Erythroblast (primary cell): Measurements from ENCODE around the gene RAB34.
A peak's percentile ranks its signal among the peaks of the same experiment; 100 is the strongest.

Source experiments
- DNase-seq, 2 experiments: peaks; one replicate each; lab custom pipeline; 2025; lab: John Stamatoyannopoulos, UW
- GATA1 ChIP-seq: IDR thresholded peaks from 2 replicates; pipeline ENCODE4 v1.6.1; 2011; ENCODE audit warnings: low read depth, mild to moderate bottlenecking, control low read depth, low read length, moderate library complexity
- POLR2A ChIP-seq: IDR thresholded peaks from 2 replicates; pipeline ENCODE4 v1.6.1; 2011; ENCODE audit warnings: mild to moderate bottlenecking, low read length

RAB34 gene

DNA sequence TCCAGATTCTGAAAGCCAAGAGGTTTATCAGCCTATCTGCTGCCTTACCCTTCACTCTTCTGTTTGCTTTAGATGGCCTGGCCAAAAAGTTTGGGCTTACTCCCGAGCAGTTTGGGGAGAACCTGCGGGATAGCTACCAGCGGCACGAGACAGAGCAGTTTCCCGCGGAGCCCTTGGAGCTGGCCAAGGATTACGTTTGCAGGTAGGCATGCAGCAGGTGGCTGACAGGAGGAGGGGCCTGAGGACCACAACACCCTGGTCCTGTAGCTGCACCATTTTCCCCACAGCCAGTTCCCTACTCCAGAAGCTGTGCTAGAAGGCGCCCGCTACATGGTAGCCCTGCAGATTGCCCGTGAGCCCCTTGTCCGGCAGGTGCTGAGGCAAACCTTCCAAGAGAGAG is 35.0 kb downstream of the RAB34 start:
- TF ChIP-seq POLR2A (no peak), GATA1 (no peak)
- no peak for DNase-seq

DNA sequence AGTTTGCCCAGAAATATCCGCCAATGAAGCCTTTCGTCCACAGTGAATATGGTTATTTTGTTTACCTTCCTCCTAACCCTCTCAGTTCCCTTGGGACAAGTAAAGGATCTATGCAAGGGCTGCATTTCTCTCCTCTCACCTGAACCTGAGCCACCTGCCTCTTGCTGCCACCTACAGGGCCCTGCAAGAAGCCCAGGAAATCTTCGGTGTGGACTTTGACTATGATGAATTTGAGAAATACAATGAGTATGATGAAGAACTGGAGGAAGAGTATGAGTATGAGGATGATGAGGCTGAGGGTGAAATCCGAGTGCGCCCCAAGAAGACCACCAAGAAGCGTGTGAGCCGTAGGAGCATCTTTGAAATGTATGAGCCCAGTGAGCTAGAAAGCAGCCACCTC is 41.7 kb downstream of the RAB34 start:
- peak in 1 of 2 experiments; percentile 34 for DNase-seq
- TF ChIP-seq GATA1: no peak
- TF ChIP-seq POLR2A: no peak

DNA sequence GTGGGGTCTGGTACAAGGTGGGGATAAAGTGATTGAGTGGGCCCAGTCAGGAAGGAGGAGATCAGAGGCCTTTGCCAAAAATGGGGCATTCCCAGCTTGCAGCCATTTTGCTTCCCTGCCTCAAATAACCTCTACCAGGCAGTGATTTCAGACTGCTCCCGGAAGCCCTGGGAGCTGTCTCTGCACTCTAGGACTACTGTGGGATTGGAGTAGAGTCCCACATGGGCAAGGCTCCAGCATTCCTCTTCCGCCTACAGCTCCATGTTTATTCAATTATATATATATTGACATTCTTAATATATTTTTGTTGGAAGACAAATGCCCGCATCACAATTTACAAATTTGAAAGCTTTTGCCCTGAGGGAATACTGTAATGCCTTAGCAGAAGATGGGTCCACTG is 42.2 kb downstream of the RAB34 start:
- TF ChIP-seq POLR2A (no peak), GATA1 (no peak)
- no peak for DNase-seq

DNA sequence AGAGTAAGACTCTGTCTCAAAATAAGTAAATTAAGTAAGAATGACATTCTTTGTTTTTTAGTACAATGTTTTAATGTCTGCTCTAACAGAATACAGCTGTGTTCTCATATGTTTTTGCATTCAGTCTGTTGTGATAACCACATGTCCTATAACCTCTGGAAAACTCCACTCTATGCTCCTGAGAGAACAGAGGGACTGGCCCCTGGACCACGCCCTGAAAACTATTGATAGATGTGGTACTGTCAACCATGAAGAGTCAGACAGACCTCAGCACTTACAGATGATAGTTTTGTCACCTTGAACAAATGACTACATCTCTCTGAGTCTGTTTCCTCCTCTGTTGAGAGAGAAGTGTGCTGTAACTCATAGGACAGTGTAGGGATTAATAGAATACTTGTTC is 47.8 kb downstream of the RAB34 start:
- no peak for TF ChIP-seq GATA1
- TF ChIP-seq POLR2A: no peak
- no peak for DNase-seq

DNA sequence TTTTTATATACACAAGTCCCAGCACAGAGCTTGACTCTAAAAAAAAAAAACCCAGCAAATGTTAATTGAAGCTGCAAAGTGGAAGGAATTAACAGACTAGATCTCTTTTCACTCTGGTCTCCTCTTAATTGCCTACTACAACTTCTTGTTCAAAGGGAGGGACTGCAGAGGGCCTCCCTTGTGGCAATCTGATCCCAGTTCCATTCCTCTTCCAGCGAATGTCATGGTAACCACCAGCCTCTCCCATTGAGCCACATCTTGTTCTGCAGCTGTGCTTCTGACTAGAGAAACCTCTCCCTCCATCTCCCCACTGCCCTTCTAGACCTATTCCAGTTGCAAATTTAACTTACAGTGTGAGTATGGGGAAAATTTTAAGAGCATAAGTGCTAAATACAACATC is 49.8 kb downstream of the RAB34 start:
- DNase-seq: no peak
- TF ChIP-seq GATA1 (no peak), POLR2A (no peak)

DNA sequence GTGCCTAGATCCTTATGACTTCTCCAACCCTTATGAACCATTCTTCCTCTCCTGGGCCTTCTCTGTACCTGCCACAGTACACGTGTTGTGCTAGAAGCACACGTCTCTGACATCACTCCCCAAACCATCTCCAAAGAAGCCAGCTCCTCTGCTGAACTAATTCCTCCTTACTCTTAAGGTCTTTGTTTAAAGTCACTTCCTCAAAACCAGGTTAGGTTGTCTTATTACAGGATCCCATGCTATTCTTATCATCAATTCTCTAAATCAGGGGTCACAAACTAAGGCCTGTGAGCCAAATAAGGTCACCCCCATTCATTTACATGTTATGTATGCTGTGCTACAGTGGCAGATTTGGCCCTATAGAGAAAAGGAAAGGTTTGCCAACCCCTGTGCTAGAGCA is 51.7 kb downstream of the RAB34 start:
- DNase-seq: no peak
- TF ChIP-seq GATA1 (no peak), POLR2A (no peak)
